SK-N-MC (cell line): Measurements from ENCODE around the gene XPO1.

Experiments used
- EZH2 ChIP-seq: fragments of 200-600 bp; sonication (generic); IDR thresholded peaks from one replicate; pipeline ENCODE4 v1.6.1; 2017; ENCODE audit warnings: antibody characterized with exemption
- POLR2AphosphoS5 ChIP-seq: IDR thresholded peaks from 2 replicates; pipeline ENCODE4 v1.6.1; 2012; ENCODE audit warnings: mild to moderate bottlenecking, low read depth, low read length, borderline replicate concordance

- TF ChIP-seq EZH2 (no peak), POLR2AphosphoS5 (peak; percentile 90)
Measured at GRCh38 chr2:61538200-61538919, at the start of gene XPO1.
